ENCODE data around the gene CRISPLD2. TPM values are rescaled to one million over a fixed set of nuclear protein-coding genes. Genes with fewer than 3 reads are reported as not detected.
"Not testable (repeated sequence)": the region's sequence is repeated elsewhere in the genome, so short reads cannot be mapped to it uniquely, and the experiment has no call there.

CRISPLD2 gene
- total RNA-seq, 1 donor from 2014 or later: 6.1 TPM

- DNase-seq (ENCODE audit: low read depth): no peak
These were observed 108.1 kb downstream of the CRISPLD2 start for GRCh38 chr16:84927621-84928591.

GRCh38 chr16:84928679-84929420, 109.1 kb downstream of the CRISPLD2 start:
- no peak for DNase-seq (ENCODE audit: low read depth)

- DNase-seq (ENCODE audit: low read depth): no peak
These were observed 109.9 kb downstream of the CRISPLD2 start for GRCh38 chr16:84929421-84930297.

GRCh38 chr16:84930298-84931106, 110.7 kb downstream of the CRISPLD2 start:
- DNase-seq (ENCODE audit: low read depth): no peak

GRCh38 chr16:84931107-84931494, 111.3 kb downstream of the CRISPLD2 start:
- no peak for DNase-seq (ENCODE audit: low read depth)

- no peak for DNase-seq (ENCODE audit: low read depth)
These were observed 111.7 kb downstream of the CRISPLD2 start for GRCh38 chr16:84931506-84931905.

- peak; percentile 75 for DNase-seq (ENCODE audit: low read depth)
These were observed 112.9 kb downstream of the CRISPLD2 start for GRCh38 chr16:84932681-84933080.

GRCh38 chr16:84933774-84934631, 114.2 kb downstream of the CRISPLD2 start:
- peak; percentile 82 for DNase-seq (ENCODE audit: low read depth)

GRCh38 chr16:84937196-84938005, 117.6 kb downstream of the CRISPLD2 start:
- no peak for DNase-seq (ENCODE audit: low read depth)

GRCh38 chr16:84938616-84939015, 118.8 kb downstream of the CRISPLD2 start:
- not testable (repeated sequence) for DNase-seq (ENCODE audit: low read depth)

- DNase-seq (ENCODE audit: low read depth): no peak
These were observed 121.1 kb downstream of the CRISPLD2 start for GRCh38 chr16:84940670-84941551.

GRCh38 chr16:84941921-84942320, 122.1 kb downstream of the CRISPLD2 start:
- DNase-seq (ENCODE audit: low read depth): no peak

GRCh38 chr16:84942786-84943185, 123.0 kb downstream of the CRISPLD2 start:
- no peak for DNase-seq (ENCODE audit: low read depth)

- DNase-seq (ENCODE audit: low read depth): no peak
These were observed 123.8 kb downstream of the CRISPLD2 start for GRCh38 chr16:84943620-84944019.

GRCh38 chr16:84947022-84947421, 127.2 kb downstream of the CRISPLD2 start:
- no peak for DNase-seq (ENCODE audit: low read depth)

- no peak for DNase-seq (ENCODE audit: low read depth)
These were observed 128.4 kb downstream of the CRISPLD2 start for GRCh38 chr16:84947996-84948850.
